HepG2 (cell line): ENCODE data around the gene SPTBN5. TPM values are rescaled to one million over a fixed set of nuclear protein-coding genes. Genes with fewer than 3 reads are reported as not detected.

Source experiments
- ATAC-seq: fragments of 200-7000 bp; cut with Tn5 transposase; 3 replicates; pipeline ENCODE4 v1.9.1; 2020; ENCODE audit warnings: mild to moderate bottlenecking, moderate library complexity
- BruUV-seq: library from RNA; stranded (reverse); fragments of 400-500 nt; replicated peaks from 2 replicates; lab custom pipeline; 2021; lab: Mats Ljungman, UMichigan
- CTCF ChIA-PET: fragments of 300-600 bp; formaldehyde crosslinking; extraction: SDS; loops from one replicate; lab custom pipeline; 2021; ENCODE audit warnings: low total read pairs, inconsistent platforms, low intra/inter-chr PET ratio; lab: Yijun Ruan, JAX
- POLR2A ChIA-PET: fragments of 350-600 bp; sonication (Branson Sonifier 250); formaldehyde crosslinking; loops from one replicate; lab custom pipeline; 2020; ENCODE audit warnings: antibody characterized with exemption, inconsistent platforms; lab: Yijun Ruan, JAX
- DNase-seq: peaks from one replicate; pipeline ENCODE4 v3.0.0-alpha.2; 2015; ENCODE audit warnings: low spot score
- FAIRE-seq: peaks from 3 replicates; lab custom pipeline; 2011; peaks lifted over from hg19 to GRCh38; lab: Jason Lieb, UNC
- H2AFZ ChIP-seq: one replicate; pipeline ENCODE4 v1.6.1; 2011; ENCODE audit warnings: low read length, inconsistent platforms
- H3K27ac ChIP-seq: fragments of 300-600 bp; 3 replicates; pipeline ENCODE4 v1.8.0; 2011; ENCODE audit warnings: mixed run types, mild to moderate bottlenecking, mixed read lengths, low read length, inconsistent platforms; ENCODE audit not compliant: insufficient read depth; ENCODE audit errors: extremely low read length
- H3K27me3 ChIP-seq, 2 experiments: fragments of 200-600 bp in 1 of 2; 2 replicates in 1 of 2; 3 replicates in 1 of 2; pipeline versions ENCODE4 v1.6.0 to v1.8.0; 2011; ENCODE audit warnings: low read length in 2 of 2, mild to moderate bottlenecking in 2 of 2, moderate library complexity in 2 of 2, inconsistent platforms in 1 of 2; ENCODE audit not compliant: insufficient read depth in 2 of 2, control insufficient read depth in 1 of 2
- H3K36me3 ChIP-seq, 2 experiments: fragments of 200-600 bp in 1 of 2; replicated peaks in 1 of 2; 2 replicates in 1 of 2; 3 replicates in 1 of 2; pipeline versions ENCODE4 v1.5.1 to v1.8.0; 2011; ENCODE audit warnings: low read length in 2 of 2, inconsistent platforms in 1 of 2; ENCODE audit not compliant: insufficient read depth in 2 of 2, control insufficient read depth in 1 of 2
- H3K4me1 ChIP-seq: 2 replicates; pipeline ENCODE4 v1.5.1; 2012; ENCODE audit warnings: low read length, inconsistent platforms; ENCODE audit not compliant: insufficient read depth
- H3K4me2 ChIP-seq: 2 replicates; pipeline ENCODE4 v1.6.0; 2011; ENCODE audit warnings: low read depth, low read length, inconsistent platforms
- H3K4me3 ChIP-seq, 3 experiments: fragments of 200-600 bp in 1 of 3; sonication (generic), shearing (Covaris generic) in 1 of 3; replicated peaks in 1 of 3; 2 replicates each; pipeline ENCODE4 v1.5.1; 2011 to 2016; ENCODE audit warnings: low read length in 3 of 3, inconsistent platforms in 2 of 3, low read depth in 2 of 3, mild to moderate bottlenecking in 2 of 3, control low read depth in 1 of 3, mixed read lengths in 1 of 3; ENCODE audit not compliant: insufficient read depth in 1 of 3
- H3K79me2 ChIP-seq: one replicate; pipeline ENCODE4 v1.6.1; 2011; ENCODE audit warnings: low read length, inconsistent platforms; ENCODE audit not compliant: insufficient read depth
- H3K9ac ChIP-seq: 2 replicates; pipeline ENCODE4 v1.6.0; 2011; ENCODE audit warnings: mild to moderate bottlenecking, low read depth, low read length, inconsistent platforms; ENCODE audit not compliant: insufficient read depth
- H3K9me3 ChIP-seq: 2 replicates; pipeline ENCODE4 v1.5.1; 2012; ENCODE audit warnings: mild to moderate bottlenecking, low read length
- H4K20me1 ChIP-seq: 2 replicates; pipeline ENCODE4 v1.6.0; 2011; ENCODE audit warnings: inconsistent platforms, mild to moderate bottlenecking, low read length, moderate library complexity; ENCODE audit not compliant: insufficient read depth
- ETV5 ChIP-seq: IDR thresholded peaks from 2 replicates; pipeline ENCODE4 v1.6.1; 2018; ENCODE audit warnings: missing biosample characterization, missing genetic modification reagents, inconsistent platforms, borderline replicate concordance
- IRF9 ChIP-seq: sonication (generic); formaldehyde crosslinking; IDR thresholded peaks from 2 replicates; pipeline ENCODE4 v1.8.0; 2022; ENCODE audit warnings: missing genetic modification reagents, mild to moderate bottlenecking, borderline replicate concordance
- MAFK ChIP-seq, 2 experiments: IDR thresholded peaks in 1 of 2; conservative IDR thresholded peaks in 1 of 2; 2 replicates each; pipeline ENCODE4 v1.6.1; 2011; ENCODE audit warnings: improper control_type of control experiment in 2 of 2, low read length in 2 of 2
- PLSCR1 ChIP-seq: sonication (generic); formaldehyde crosslinking; IDR thresholded peaks from 2 replicates; pipeline ENCODE4 v1.5.0; 2020; ENCODE audit warnings: missing genetic modification reagents, mild to moderate bottlenecking, borderline replicate concordance
- ZNF235 ChIP-seq: sonication (generic); formaldehyde crosslinking; IDR thresholded peaks from 2 replicates; pipeline ENCODE4 v1.8.1; 2023; ENCODE audit warnings: mild to moderate bottlenecking, missing genetic modification reagents, borderline replicate concordance
- ZNF274 ChIP-seq: sonication (generic); formaldehyde crosslinking; IDR thresholded peaks from 2 replicates; pipeline ENCODE4 v1.5.1; 2020; ENCODE audit warnings: mild to moderate bottlenecking, missing genetic modification reagents
- WGBS: methylation state at CpG from one replicate; pipeline ENCODE4 v1.1.6; 2017; ENCODE audit warnings: low lambda C conversion rate; 5-methylcytosine and 5-hydroxymethylcytosine counted together
- in situ Hi-C: cut with HindIII; loops from 2 replicates; pipeline ENCODE4 v1.10.0; 2017; ENCODE audit warnings: low pct_unique_long_range_greater_than_20kb; ENCODE audit not compliant: extremely low pct_ligation_motif_present
- intact Hi-C: fragments of 100-400 bp; cut with micrococcal nuclease; formaldehyde crosslinking; loops from one replicate; pipeline ENCODE4 v1.10.0; 2022; ENCODE audit not compliant: unreplicated experiment
- polyA plus RNA-seq, 8 experiments: library from polyadenylated mRNA; depleted of rRNA in 3 of 8; stranded (reverse) in 7 of 8; unstranded in 1 of 8; fragments of >200 nt; fragmentation: Illumina TruSeq in 4 of 8; extraction: Trizol in 4 of 8; gene quantifications; 2 replicates each; pipeline versions ENCODE4 v1.2.1 to v1.2.3, GENCODE V29; 2011 to 2016; ENCODE audit warnings: low read depth in 4 of 8, missing spikeins in 1 of 8, mixed read lengths in 1 of 8; ENCODE audit not compliant: insufficient read depth in 1 of 8
- total RNA-seq, 5 experiments: library from RNA; depleted of rRNA; stranded (reverse); fragments of >200 nt; fragmentation: Illumina TruSeq; extraction: Trizol; gene quantifications; 2 replicates each; pipeline ENCODE4 v1.2.3, GENCODE V29; 2016; ENCODE audit warnings: low read depth in 1 of 5

The SPTBN5 gene
- total and polyA plus RNA-seq, 2 of the 13 experiments (the other 11 are each of a cell fraction or from before 2014, with no cell fraction given) = 0.01 to 0.07 TPM

DNA sequence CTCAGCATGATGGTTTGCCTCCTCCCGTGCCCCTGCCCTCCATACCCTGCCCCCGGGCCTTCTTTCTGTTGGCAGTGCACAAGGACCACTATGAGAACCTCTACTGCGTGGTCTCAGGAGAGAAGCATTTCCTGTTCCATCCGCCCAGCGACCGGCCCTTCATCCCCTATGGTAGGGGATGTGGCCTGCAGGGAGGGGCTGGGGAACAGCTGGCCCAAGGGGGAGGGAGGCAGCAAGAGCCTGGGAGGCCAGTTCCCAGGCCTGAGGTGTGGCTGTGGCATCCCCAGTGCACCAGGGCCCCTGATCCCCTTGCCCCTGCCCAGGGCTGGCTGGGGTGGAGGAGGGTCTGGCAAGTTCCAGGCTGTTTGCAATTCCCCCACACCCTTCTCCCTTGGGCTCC, 57.8 kb downstream of the SPTBN5 start:
- TF ChIP-seq ZNF274 (CRISPR knock-in tag) (no peak), PLSCR1 (CRISPR knock-in tag) (no peak), IRF9 (no peak), ETV5 (CRISPR knock-in tag) (no peak)
- CTCF ChIA-PET = no interaction called here

DNA sequence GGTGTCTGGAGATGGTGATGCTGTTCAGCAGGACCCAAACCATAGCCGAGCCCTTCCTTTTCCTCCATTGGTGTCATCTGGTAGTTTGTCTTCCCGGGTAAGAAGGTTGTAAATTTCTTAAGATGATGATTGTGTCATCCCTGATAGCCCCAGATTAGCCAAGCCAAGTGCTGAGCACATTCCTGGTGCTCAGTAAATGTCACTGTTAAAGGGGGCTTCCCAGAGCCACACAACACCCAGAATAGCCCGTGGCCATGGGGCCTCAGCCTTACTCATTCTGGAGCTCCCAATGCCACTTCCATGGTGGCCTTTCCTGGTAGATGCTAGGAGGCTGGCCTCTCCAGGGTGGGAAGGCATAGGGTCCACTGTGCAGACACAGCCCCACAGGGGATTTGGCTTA, 59.8 kb downstream of the SPTBN5 start:
- H3K9me3 ChIP-seq = no peaks in the 10 kb centered on the region
- H3K4me2 ChIP-seq = no peak overlapping the region
- CTCF ChIA-PET = no interaction called here
- WGBS = 100% methylated on average over 1 of the region's 3 CpGs
- no peak overlapping the region for H2AFZ ChIP-seq
- no peak overlapping the region for H3K9ac ChIP-seq
- ATAC-seq (no peak), DNase-seq (no peak), FAIRE-seq (no peak)
- H4K20me1 ChIP-seq = no peaks in the 10 kb centered on the region
- no peaks in the 10 kb centered on the region for H3K79me2 ChIP-seq
- H3K27ac ChIP-seq = no peak overlapping the region
- peaks cover 10% of the 10 kb centered on the region for H3K4me1 ChIP-seq
- in situ Hi-C loops (no loop called here), intact Hi-C loops (no loop called here)
- H3K36me3 ChIP-seq = peaks cover 1 to 5% of the 10 kb centered on the region in 2 experiments; a peak in 1 of 5 replicates
- POLR2A ChIA-PET = no interaction called here
- H3K4me3 ChIP-seq = no peak overlapping the region
- TF ChIP-seq MAFK (conservative IDR thresholded peaks at IDR 0.05 in 1 of 2, IDR thresholded peaks at IDR 0.05 in 1 of 2; ENCODE audit: low read length in 2 of 2) (no peak), ZNF235 (CRISPR knock-in tag) (no peak)
- TF ChIP-seq, all 625 proteins: peak for 0
- H3K27me3 ChIP-seq = no peaks in the 10 kb centered on the region
- no TSS peak for BruUV-seq

More for the DNA sequence above, 57.8 kb downstream of the SPTBN5 start:
- H3K9me3 ChIP-seq = no peaks in the 10 kb centered on the region
- FAIRE-seq (no peak), ATAC-seq (no peak), DNase-seq (no peak)
- intact Hi-C loops (no loop called here), in situ Hi-C loops (no loop called here)
- no TSS peak for BruUV-seq
- no peak overlapping the region for H3K9ac ChIP-seq
- H3K27me3 ChIP-seq = no peaks in the 10 kb centered on the region
- no peaks in the 10 kb centered on the region for H4K20me1 ChIP-seq
- 94% methylated on average over 6 of the region's 6 CpGs for WGBS
- H3K4me3 ChIP-seq = no peak overlapping the region
- H3K4me1 ChIP-seq = no peaks in the 10 kb centered on the region
- H3K27ac ChIP-seq = no peak overlapping the region
- no peak overlapping the region for H2AFZ ChIP-seq
- H3K79me2 ChIP-seq = no peaks in the 10 kb centered on the region
- POLR2A ChIA-PET = no interaction called here
- peaks cover 1 to 5% of the 10 kb centered on the region in 2 experiments; a peak in 1 of 5 replicates for H3K36me3 ChIP-seq
- H3K4me2 ChIP-seq = no peak overlapping the region
